IMR-90 (cell line): ENCODE measurements around the gene FKBP4.

Experiments used
- BHLHE40 ChIP-seq: fragments of 150-350 bp; IDR thresholded peaks from 2 replicates; pipeline ENCODE4 v1.6.1; 2016; ENCODE audit warnings: mild to moderate bottlenecking, low read depth, low read length
- CTCF ChIP-seq: conservative IDR thresholded peaks from 2 replicates; pipeline ENCODE4 v1.5.1; 2012; ENCODE audit warnings: mild to moderate bottlenecking, low read depth, low read length, improper control_type of control experiment
- MXI1 ChIP-seq: IDR thresholded peaks from 2 replicates; pipeline ENCODE4 v1.6.1; 2012; ENCODE audit warnings: low read depth, mild to moderate bottlenecking, low read length, moderate library complexity, borderline replicate concordance
- POLR2A ChIP-seq: IDR thresholded peaks from 2 replicates; pipeline ENCODE4 v1.6.1; 2012; ENCODE audit warnings: mild to moderate bottlenecking, low read depth, low read length
- RFX5 ChIP-seq: IDR thresholded peaks from 2 replicates; pipeline ENCODE4 v1.8.0; 2012; ENCODE audit warnings: low read depth, mild to moderate bottlenecking, low read length, moderate library complexity
- TF ChIP-seq, protein P1 (sequence below): fragments of 150-350 bp; IDR thresholded peaks from 2 replicates; pipeline ENCODE4 v1.6.1; 2016; ENCODE audit warnings: low read depth, mild to moderate bottlenecking, low read length, moderate library complexity, borderline replicate concordance

DNA sequence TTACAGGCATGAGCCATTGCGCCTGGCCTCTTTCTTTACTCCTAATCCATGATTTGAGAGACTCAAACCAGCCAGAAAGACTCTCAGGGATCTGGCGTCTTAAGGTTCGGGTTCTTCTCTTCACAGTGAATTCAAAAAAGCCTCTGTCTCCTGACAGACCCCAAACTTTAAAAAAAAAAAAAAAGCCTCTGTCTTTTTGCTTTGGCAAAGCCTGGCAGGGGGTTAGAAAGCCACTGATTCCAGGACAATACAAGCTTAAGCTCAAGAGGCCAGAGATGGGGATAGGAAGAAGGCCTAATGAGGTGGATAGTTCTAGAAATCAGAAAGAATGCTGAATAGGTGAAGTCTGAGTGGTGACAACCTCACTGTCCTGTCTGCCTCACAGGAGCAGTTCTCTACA is 31.3 kb downstream of the FKBP4 start:
- TF ChIP-seq CTCF: no peak
- TF ChIP-seq MXI1: no peak
- no peak for TF ChIP-seq POLR2A
- TF ChIP-seq RFX5: no peak
- TF ChIP-seq, protein P1, sequence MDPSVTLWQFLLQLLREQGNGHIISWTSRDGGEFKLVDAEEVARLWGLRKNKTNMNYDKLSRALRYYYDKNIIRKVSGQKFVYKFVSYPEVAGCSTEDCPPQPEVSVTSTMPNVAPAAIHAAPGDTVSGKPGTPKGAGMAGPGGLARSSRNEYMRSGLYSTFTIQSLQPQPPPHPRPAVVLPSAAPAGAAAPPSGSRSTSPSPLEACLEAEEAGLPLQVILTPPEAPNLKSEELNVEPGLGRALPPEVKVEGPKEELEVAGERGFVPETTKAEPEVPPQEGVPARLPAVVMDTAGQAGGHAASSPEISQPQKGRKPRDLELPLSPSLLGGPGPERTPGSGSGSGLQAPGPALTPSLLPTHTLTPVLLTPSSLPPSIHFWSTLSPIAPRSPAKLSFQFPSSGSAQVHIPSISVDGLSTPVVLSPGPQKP: no peak
- TF ChIP-seq BHLHE40: no peak
